Activated CD8-positive, alpha-beta T cell treated with anti-CD3 and anti-CD28 coated beads for 36 hours (primary cell): ENCODE results near the gene BLMH. TPM values are rescaled to one million over a fixed set of nuclear protein-coding genes. Genes with fewer than 3 reads are reported as not detected.

Source experiments
- ATAC-seq: fragments of 200-7000 bp; cut with Tn5 transposase; one replicate; pipeline ENCODE4 v1.10.0; 2021; ENCODE audit warnings: mild to moderate bottlenecking, moderate library complexity
- CTCF ChIA-PET: fragments of 350-600 bp; sonication (Branson Sonifier 250); formaldehyde crosslinking; loops from one replicate; lab custom pipeline; 2021; ENCODE audit warnings: antibody characterized with exemption; lab: Charles Lee
- POLR2A ChIA-PET: fragments of 350-600 bp; sonication (Branson Sonifier 250); formaldehyde crosslinking; loops from one replicate; lab custom pipeline; 2021; ENCODE audit warnings: antibody characterized with exemption; lab: Charles Lee
- DNase-seq: peaks from one replicate; pipeline ENCODE4 v3.0.0-alpha.2; 2020
- H3K27ac Mint-ChIP-seq: one replicate; pipeline ENCODE4 v1.8.0; 2021; ENCODE audit warnings: mild to moderate bottlenecking, mixed read lengths
- H3K27me3 Mint-ChIP-seq: one replicate; pipeline ENCODE4 v1.8.0; 2021; ENCODE audit warnings: mixed read lengths
- H3K36me3 Mint-ChIP-seq: one replicate; pipeline ENCODE4 v1.8.0; 2021; ENCODE audit warnings: low read depth, mixed read lengths
- H3K4me1 Mint-ChIP-seq: one replicate; pipeline ENCODE4 v1.8.0; 2021; ENCODE audit warnings: low read depth, mixed read lengths
- H3K4me3 Mint-ChIP-seq: one replicate; pipeline ENCODE4 v1.8.0; 2021; ENCODE audit warnings: mild to moderate bottlenecking, moderate library complexity, mixed read lengths
- H3K9me3 Mint-ChIP-seq: one replicate; pipeline ENCODE4 v1.8.0; 2021; ENCODE audit warnings: mixed read lengths
- CTCF ChIP-seq: fragments of 200-600 bp; IDR thresholded peaks from one replicate; pipeline ENCODE4 v1.8.0; 2022; ENCODE audit warnings: antibody characterized with exemption, mild to moderate bottlenecking
- intact Hi-C: fragments of 100-400 bp; cut with micrococcal nuclease; formaldehyde crosslinking; loops from one replicate; pipeline ENCODE4 v1.10.0; 2022
- total RNA-seq, 2 experiments: library from RNA; stranded (reverse); gene quantifications; one replicate each; pipeline ENCODE4 v1.2.3, GENCODE V29; 2021

The BLMH gene
- total RNA-seq, 2 experiments from 2014 or later: 75.9 to 78.6 TPM

- TF ChIP-seq CTCF: no peak
- ChIA-PET CTCF (no interaction called here), POLR2A (no interaction called here)
- intact Hi-C loops: no loop called here
- no peak for ATAC-seq
- Mint-ChIP-seq H3K9me3 (no peaks in the 10 kb centered on the region), H3K27me3 (no peaks in the 10 kb centered on the region), H3K36me3 (no peaks in the 10 kb centered on the region), H3K27ac (no peak overlapping the region), H3K4me3 (no peak overlapping the region), H3K4me1 (no peaks in the 10 kb centered on the region)
- DNase-seq: no peak
These were observed 72.9 kb downstream of the BLMH start for GRCh38 chr17:30218799-30219198.

GRCh38 chr17:30217746-30218245, 73.9 kb downstream of the BLMH start:
- H3K36me3 Mint-ChIP-seq: no peaks in the 10 kb centered on the region
- ATAC-seq (no peak), DNase-seq (no peak)
- H3K27me3 Mint-ChIP-seq: no peaks in the 10 kb centered on the region
- H3K9me3 Mint-ChIP-seq: no peaks in the 10 kb centered on the region
- POLR2A ChIA-PET: no interaction called here
- no peak overlapping the region for H3K27ac Mint-ChIP-seq
- no peak for TF ChIP-seq CTCF
- CTCF ChIA-PET: no interaction called here
- H3K4me3 Mint-ChIP-seq: no peak overlapping the region
- no peaks in the 10 kb centered on the region for H3K4me1 Mint-ChIP-seq
- intact Hi-C loops: no loop called here

GRCh38 chr17:30217054-30217453, 74.7 kb downstream of the BLMH start:
- POLR2A ChIA-PET: no interaction called here
- ATAC-seq: no peak
- Mint-ChIP-seq H3K27me3 (no peaks in the 10 kb centered on the region), H3K4me3 (no peak overlapping the region), H3K36me3 (no peaks in the 10 kb centered on the region), H3K9me3 (no peaks in the 10 kb centered on the region), H3K4me1 (no peaks in the 10 kb centered on the region), H3K27ac (no peak overlapping the region)
- TF ChIP-seq CTCF: no peak
- intact Hi-C loops: no loop called here
- CTCF ChIA-PET: no interaction called here
- DNase-seq: no peak

- peak; percentile 66 for ATAC-seq
- Mint-ChIP-seq H3K36me3 (no peaks in the 10 kb centered on the region), H3K4me1 (peaks cover 6% of the 10 kb centered on the region), H3K27me3 (no peaks in the 10 kb centered on the region), H3K27ac (no peak overlapping the region), H3K4me3 (no peak overlapping the region), H3K9me3 (no peaks in the 10 kb centered on the region)
- intact Hi-C loops: no loop called here
- DNase-seq: no peak
- no peak for TF ChIP-seq CTCF
- POLR2A ChIA-PET: interaction anchor here (0.6 kb wide), 1 partner anchor 321 kb away, joined by 3 read pairs; no protein-coding TSS in a partner anchor
- CTCF ChIA-PET: interaction anchor here (1.0 to 1.8 kb wide), 4 partner anchors 10 to 122 kb away, joined by 3 to 6 read pairs (median 4); no protein-coding TSS in a partner anchor
These were observed 79.0 kb downstream of the BLMH start for GRCh38 chr17:30212750-30213149.

GRCh38 chr17:30211371-30211770, 80.4 kb downstream of the BLMH start:
- Mint-ChIP-seq H3K27ac (no peak overlapping the region), H3K27me3 (no peaks in the 10 kb centered on the region), H3K36me3 (no peaks in the 10 kb centered on the region), H3K9me3 (no peaks in the 10 kb centered on the region), H3K4me1 (peaks cover 6% of the 10 kb centered on the region), H3K4me3 (no peak overlapping the region)
- DNase-seq: no peak
- intact Hi-C loops: no loop called here
- ChIA-PET CTCF (interaction anchor here (1.1 to 1.8 kb wide), 3 partner anchors 11 to 87 kb away, joined by 3 to 6 read pairs (median 3); no protein-coding TSS in a partner anchor), POLR2A (no interaction called here)
- peak; percentile 34 for ATAC-seq
- TF ChIP-seq CTCF: no peak
